Measurements from ENCODE around the gene B3GNT2. TPM values are rescaled to one million over a fixed set of nuclear protein-coding genes. Genes with fewer than 3 reads are reported as not detected.

Gene B3GNT2
- total RNA-seq, 4 donors from 2014 or later = 28.1 to 41.6 (median 38.4) TPM

GRCh38 chr2:62209427-62209991 lies 13.6 kb downstream of the B3GNT2 start:
- in situ Hi-C loops (cut with MboI; ENCODE audit: low pct_ligation_motif_present in 1 of 4, low pct_unique_long_range_greater_than_20kb in 1 of 4, low sequenced_read_pairs in 3 of 4) (loop anchor here in 1 of 4 donors (10.0 kb wide), 1 partner anchor 205 kb away; no protein-coding TSS in a partner anchor), intact Hi-C loops (cut with DNase I; ENCODE audit: low total_unique reads) (no loop called here)
- no peak overlapping the region for H3K27ac ChIP-seq

DNA sequence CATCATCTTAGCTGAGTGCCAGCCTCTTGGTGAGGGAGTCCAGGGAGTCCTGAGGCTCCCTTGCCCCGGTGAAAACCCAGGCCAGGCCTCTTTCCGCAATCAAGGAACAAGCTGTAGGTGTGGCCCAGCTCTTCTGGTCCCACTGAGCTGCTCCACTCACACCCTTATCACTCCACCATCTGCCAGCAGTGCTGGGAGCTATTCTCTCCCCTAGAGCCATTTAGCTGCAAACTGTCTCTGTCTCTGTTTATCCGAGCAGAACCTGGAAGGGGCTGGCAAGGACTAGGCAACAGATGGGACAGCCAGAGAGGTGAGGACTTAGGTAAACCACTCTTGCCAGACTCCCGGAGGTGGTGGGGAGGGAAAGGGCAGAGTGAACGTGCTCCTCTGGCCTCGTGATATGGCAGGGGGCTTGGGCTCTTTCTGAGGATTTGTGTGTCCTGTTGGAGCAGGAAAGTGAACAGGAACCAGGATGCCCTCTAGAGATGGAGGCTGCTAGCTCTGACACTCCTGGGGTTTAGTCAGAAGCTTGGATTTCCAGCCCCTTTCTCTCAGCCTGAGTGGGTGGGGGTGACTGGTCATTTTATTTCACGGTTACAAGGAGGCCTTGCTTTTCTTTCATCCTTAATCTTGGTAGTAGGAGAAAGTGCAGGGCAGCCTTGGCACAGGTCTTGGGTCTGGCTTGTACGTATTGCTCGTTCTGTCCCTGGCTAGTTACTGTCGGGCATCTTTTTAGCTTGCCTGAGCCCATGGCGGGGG lies 19.6 kb downstream of the B3GNT2 start:
- H3K9me3 ChIP-seq = no peaks in the 10 kb centered on the region
- peak overlapping the region; percentile 7 to 55 (median 32) for H3K27ac ChIP-seq
- H3K36me3 ChIP-seq = no peaks in the 10 kb centered on the region
- peak; percentile 26 for DNase-seq
- no peak for TF ChIP-seq POLR2AphosphoS5 (IDR thresholded peaks at IDR 0.05)
- TF ChIP-seq, protein P1, sequence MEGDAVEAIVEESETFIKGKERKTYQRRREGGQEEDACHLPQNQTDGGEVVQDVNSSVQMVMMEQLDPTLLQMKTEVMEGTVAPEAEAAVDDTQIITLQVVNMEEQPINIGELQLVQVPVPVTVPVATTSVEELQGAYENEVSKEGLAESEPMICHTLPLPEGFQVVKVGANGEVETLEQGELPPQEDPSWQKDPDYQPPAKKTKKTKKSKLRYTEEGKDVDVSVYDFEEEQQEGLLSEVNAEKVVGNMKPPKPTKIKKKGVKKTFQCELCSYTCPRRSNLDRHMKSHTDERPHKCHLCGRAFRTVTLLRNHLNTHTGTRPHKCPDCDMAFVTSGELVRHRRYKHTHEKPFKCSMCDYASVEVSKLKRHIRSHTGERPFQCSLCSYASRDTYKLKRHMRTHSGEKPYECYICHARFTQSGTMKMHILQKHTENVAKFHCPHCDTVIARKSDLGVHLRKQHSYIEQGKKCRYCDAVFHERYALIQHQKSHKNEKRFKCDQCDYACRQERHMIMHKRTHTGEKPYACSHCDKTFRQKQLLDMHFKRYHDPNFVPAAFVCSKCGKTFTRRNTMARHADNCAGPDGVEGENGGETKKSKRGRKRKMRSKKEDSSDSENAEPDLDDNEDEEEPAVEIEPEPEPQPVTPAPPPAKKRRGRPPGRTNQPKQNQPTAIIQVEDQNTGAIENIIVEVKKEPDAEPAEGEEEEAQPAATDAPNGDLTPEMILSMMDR (IDR thresholded peaks at IDR 0.05) = no peak
- TF ChIP-seq POLR2A (IDR thresholded peaks at IDR 0.05) = no peak
- no peak for TF ChIP-seq EP300 (IDR thresholded peaks at IDR 0.05; ENCODE audit: low read depth)
- WGBS, 2 donors (ENCODE audit: low coverage in 1 of 2) = 66 to 72% methylated on average over 6 to 11 of the region's 11 CpGs
- H3K27me3 ChIP-seq = no peaks in the 10 kb centered on the region
- in situ Hi-C loops (cut with MboI; ENCODE audit: low pct_ligation_motif_present in 1 of 4, low pct_unique_long_range_greater_than_20kb in 1 of 4, low sequenced_read_pairs in 3 of 4) (no loop called here), intact Hi-C loops (cut with DNase I; ENCODE audit: low total_unique reads) (no loop called here)
- H3K4me3 ChIP-seq = no peak overlapping the region
- peaks cover 16 to 69% (median 39%) of the 10 kb centered on the region in 4 donors for H3K4me1 ChIP-seq

More at GRCh38 chr2:62209427-62209991, 13.6 kb downstream of the B3GNT2 start:
- DNase-seq = no peak
- Histone ChIP-seq H3K4me3 (no peak overlapping the region), H3K9me3 (no peaks in the 10 kb centered on the region), H3K27me3 (no peaks in the 10 kb centered on the region), H3K4me1 (peaks cover 5 to 39% (median 11%) of the 10 kb centered on the region in 4 donors), H3K36me3 (no peaks in the 10 kb centered on the region)
- 81 to 100% methylated on average over 1 to 8 of the region's 8 CpGs for WGBS, 2 donors (ENCODE audit: low coverage in 1 of 2)
- no peak for TF ChIP-seq POLR2A (IDR thresholded peaks at IDR 0.05)
- TF ChIP-seq EP300 (IDR thresholded peaks at IDR 0.05; ENCODE audit: low read depth) = no peak
- TF ChIP-seq, protein P1 (IDR thresholded peaks at IDR 0.05) = no peak
- no peak for TF ChIP-seq POLR2AphosphoS5 (IDR thresholded peaks at IDR 0.05)

GRCh38 chr2:62216113-62216512 lies 20.2 kb downstream of the B3GNT2 start:
- intact Hi-C loops (cut with DNase I; ENCODE audit: low total_unique reads) (no loop called here), in situ Hi-C loops (cut with MboI; ENCODE audit: low pct_ligation_motif_present in 1 of 4, low pct_unique_long_range_greater_than_20kb in 1 of 4, low sequenced_read_pairs in 3 of 4) (no loop called here)
- H3K4me3 ChIP-seq = no peak overlapping the region
- H3K36me3 ChIP-seq = no peaks in the 10 kb centered on the region
- no peaks in the 10 kb centered on the region for H3K27me3 ChIP-seq
- H3K4me1 ChIP-seq = peaks cover 16 to 74% (median 40%) of the 10 kb centered on the region in 4 donors
- DNase-seq = no peak
- TF ChIP-seq POLR2AphosphoS5 (IDR thresholded peaks at IDR 0.05) (no peak), POLR2A (IDR thresholded peaks at IDR 0.05) (no peak), EP300 (IDR thresholded peaks at IDR 0.05; ENCODE audit: low read depth) (no peak)
- TF ChIP-seq, protein P1 (IDR thresholded peaks at IDR 0.05) = no peak
- WGBS, 2 donors (ENCODE audit: low coverage in 1 of 2) = 63% methylated on average over 2 of the region's 2 CpGs; no CpG with 5 or more reads in 1 of the 2 donors
- no peaks in the 10 kb centered on the region for H3K9me3 ChIP-seq
- peak overlapping the region; percentile 28 to 55 (median 34) for H3K27ac ChIP-seq

DNA sequence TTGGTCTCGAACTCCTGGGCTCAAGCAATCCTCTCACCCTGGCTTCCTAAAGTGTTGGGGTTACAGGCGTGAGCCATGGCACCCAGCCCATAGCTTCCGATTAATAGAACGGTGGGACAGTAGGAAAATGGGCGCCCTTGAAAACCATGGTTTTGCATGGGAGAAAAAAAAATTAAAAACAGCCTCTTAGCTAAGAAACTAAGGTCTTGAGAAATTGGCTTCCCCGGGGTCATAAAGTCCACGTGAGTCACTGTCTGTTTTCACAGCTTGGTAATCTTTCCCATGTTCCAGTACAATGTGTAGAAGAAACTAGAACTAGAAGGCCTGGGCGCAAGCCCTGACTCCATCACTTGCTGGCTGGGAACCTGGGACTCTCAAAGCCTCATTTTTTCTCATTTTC lies 20.7 kb downstream of the B3GNT2 start:
- in situ Hi-C loops (cut with MboI; ENCODE audit: low pct_ligation_motif_present in 1 of 4, low pct_unique_long_range_greater_than_20kb in 1 of 4, low sequenced_read_pairs in 3 of 4) (no loop called here), intact Hi-C loops (cut with DNase I; ENCODE audit: low total_unique reads) (no loop called here)
- no peaks in the 10 kb centered on the region for H3K36me3 ChIP-seq
- no peaks in the 10 kb centered on the region for H3K9me3 ChIP-seq
- DNase-seq = peak; percentile 25
- TF ChIP-seq POLR2AphosphoS5 (IDR thresholded peaks at IDR 0.05) (peak in 1 of 3 donors; percentile 40), EP300 (IDR thresholded peaks at IDR 0.05; ENCODE audit: low read depth) (no peak), POLR2A (IDR thresholded peaks at IDR 0.05) (no peak)
- TF ChIP-seq, protein P1 (IDR thresholded peaks at IDR 0.05) = no peak
- H3K27ac ChIP-seq = peak overlapping the region; percentile 28 to 55 (median 34)
- no peaks in the 10 kb centered on the region for H3K27me3 ChIP-seq
- no peak overlapping the region for H3K4me3 ChIP-seq
- peaks cover 16 to 79% (median 40%) of the 10 kb centered on the region in 4 donors for H3K4me1 ChIP-seq
- 78% methylated on average over 6 to 8 of the region's 8 CpGs for WGBS, 2 donors (ENCODE audit: low coverage in 1 of 2)
